Liver (tissue), 3 donors: ENCODE measurements around the gene PSG2.
"Not testable (repeated sequence)": the region's sequence is repeated elsewhere in the genome, so short reads cannot be mapped to it uniquely, and the experiment has no call there.

Experiments
- FOXA2 ChIP-seq: IDR thresholded peaks from 2 replicates; pipeline ENCODE4 v1.6.1; 2016; ENCODE audit warnings: antibody characterized with exemption
- GABPA ChIP-seq, 2 donors: IDR thresholded peaks in 1 of 2; conservative IDR thresholded peaks in 1 of 2; 2 replicates each; pipeline ENCODE4 v1.6.1; 2016; ENCODE audit warnings: antibody characterized with exemption in 2 of 2, mild to moderate bottlenecking in 1 of 2, moderate library complexity in 1 of 2
- HNF4G ChIP-seq: IDR thresholded peaks from 2 replicates; pipeline ENCODE4 v1.6.1; 2016; ENCODE audit warnings: antibody characterized with exemption
- RAD21 ChIP-seq, 2 donors: IDR thresholded peaks; 2 replicates each; pipeline ENCODE4 v1.6.1; 2016; ENCODE audit warnings: antibody characterized with exemption in 2 of 2, mild to moderate bottlenecking in 2 of 2
- SP1 ChIP-seq: IDR thresholded peaks from 2 replicates; pipeline ENCODE4 v1.6.1; 2018; ENCODE audit warnings: antibody characterized with exemption, mild to moderate bottlenecking
- TAF1 ChIP-seq: conservative IDR thresholded peaks from 2 replicates; pipeline ENCODE4 v1.6.1; 2016; ENCODE audit warnings: antibody characterized with exemption, mild to moderate bottlenecking
- YY1 ChIP-seq: IDR thresholded peaks from 2 replicates; pipeline ENCODE4 v1.6.1; 2016; ENCODE audit warnings: antibody characterized with exemption, mild to moderate bottlenecking
- TF ChIP-seq, protein P1 (sequence below): fragments of 150-350 bp; IDR thresholded peaks from 2 replicates; pipeline ENCODE4 v1.5.1; 2017; ENCODE audit warnings: improper control_type of control experiment, low read depth, low read length; ENCODE audit not compliant: missing input control
- TF ChIP-seq, protein P2 (sequence below): IDR thresholded peaks from 2 replicates; pipeline ENCODE4 v1.6.1; 2016; ENCODE audit warnings: antibody characterized with exemption
- TF ChIP-seq, protein P3 (sequence below): IDR thresholded peaks from 2 replicates; pipeline ENCODE4 v1.6.1; 2016; ENCODE audit warnings: antibody characterized with exemption
- TF ChIP-seq, protein P4 (sequence below): IDR thresholded peaks from 2 replicates; pipeline ENCODE4 v1.6.1; 2016; ENCODE audit warnings: antibody characterized with exemption, mild to moderate bottlenecking
- TF ChIP-seq, protein P5 (sequence below): IDR thresholded peaks from 2 replicates; pipeline ENCODE4 v1.6.1; 2016; ENCODE audit warnings: antibody characterized with exemption
- donor health status: healthy.
- donor health status: healthy.

DNA sequence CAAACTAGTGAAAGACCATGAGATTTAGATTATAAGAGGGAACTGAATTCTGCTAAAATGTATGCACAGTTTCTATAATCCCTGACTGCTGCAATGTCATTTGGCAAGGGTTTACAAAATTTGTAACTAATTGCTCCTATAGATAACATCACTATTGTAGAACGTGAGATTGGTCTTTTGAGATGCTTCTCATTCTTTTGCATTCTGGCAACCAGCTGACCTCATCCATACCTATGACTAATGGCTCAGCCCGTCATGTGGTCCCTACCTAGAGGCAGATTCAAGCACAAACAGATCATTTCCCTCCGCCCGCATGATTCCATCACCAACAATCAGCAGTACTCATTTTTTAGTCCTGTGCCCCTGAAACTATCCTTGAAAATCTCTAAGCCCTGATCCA is 60.4 kb downstream of the PSG2 start:
- not testable (repeated sequence) for TF ChIP-seq SP1; GABPA (IDR thresholded peaks at IDR 0.05 in 1 of 2, conservative IDR thresholded peaks at IDR 0.05 in 1 of 2); HNF4G; FOXA2; RAD21 (IDR thresholded peaks at IDR 0.05); YY1; TAF1
- TF ChIP-seq, protein P1, sequence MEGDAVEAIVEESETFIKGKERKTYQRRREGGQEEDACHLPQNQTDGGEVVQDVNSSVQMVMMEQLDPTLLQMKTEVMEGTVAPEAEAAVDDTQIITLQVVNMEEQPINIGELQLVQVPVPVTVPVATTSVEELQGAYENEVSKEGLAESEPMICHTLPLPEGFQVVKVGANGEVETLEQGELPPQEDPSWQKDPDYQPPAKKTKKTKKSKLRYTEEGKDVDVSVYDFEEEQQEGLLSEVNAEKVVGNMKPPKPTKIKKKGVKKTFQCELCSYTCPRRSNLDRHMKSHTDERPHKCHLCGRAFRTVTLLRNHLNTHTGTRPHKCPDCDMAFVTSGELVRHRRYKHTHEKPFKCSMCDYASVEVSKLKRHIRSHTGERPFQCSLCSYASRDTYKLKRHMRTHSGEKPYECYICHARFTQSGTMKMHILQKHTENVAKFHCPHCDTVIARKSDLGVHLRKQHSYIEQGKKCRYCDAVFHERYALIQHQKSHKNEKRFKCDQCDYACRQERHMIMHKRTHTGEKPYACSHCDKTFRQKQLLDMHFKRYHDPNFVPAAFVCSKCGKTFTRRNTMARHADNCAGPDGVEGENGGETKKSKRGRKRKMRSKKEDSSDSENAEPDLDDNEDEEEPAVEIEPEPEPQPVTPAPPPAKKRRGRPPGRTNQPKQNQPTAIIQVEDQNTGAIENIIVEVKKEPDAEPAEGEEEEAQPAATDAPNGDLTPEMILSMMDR: not testable (repeated sequence)
- TF ChIP-seq, protein P2, sequence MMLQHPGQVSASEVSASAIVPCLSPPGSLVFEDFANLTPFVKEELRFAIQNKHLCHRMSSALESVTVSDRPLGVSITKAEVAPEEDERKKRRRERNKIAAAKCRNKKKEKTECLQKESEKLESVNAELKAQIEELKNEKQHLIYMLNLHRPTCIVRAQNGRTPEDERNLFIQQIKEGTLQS: not testable (repeated sequence)
- TF ChIP-seq, protein P3, sequence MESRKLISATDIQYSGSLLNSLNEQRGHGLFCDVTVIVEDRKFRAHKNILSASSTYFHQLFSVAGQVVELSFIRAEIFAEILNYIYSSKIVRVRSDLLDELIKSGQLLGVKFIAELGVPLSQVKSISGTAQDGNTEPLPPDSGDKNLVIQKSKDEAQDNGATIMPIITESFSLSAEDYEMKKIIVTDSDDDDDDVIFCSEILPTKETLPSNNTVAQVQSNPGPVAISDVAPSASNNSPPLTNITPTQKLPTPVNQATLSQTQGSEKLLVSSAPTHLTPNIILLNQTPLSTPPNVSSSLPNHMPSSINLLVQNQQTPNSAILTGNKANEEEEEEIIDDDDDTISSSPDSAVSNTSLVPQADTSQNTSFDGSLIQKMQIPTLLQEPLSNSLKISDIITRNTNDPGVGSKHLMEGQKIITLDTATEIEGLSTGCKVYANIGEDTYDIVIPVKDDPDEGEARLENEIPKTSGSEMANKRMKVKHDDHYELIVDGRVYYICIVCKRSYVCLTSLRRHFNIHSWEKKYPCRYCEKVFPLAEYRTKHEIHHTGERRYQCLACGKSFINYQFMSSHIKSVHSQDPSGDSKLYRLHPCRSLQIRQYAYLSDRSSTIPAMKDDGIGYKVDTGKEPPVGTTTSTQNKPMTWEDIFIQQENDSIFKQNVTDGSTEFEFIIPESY: not testable (repeated sequence)
- TF ChIP-seq, protein P4, sequence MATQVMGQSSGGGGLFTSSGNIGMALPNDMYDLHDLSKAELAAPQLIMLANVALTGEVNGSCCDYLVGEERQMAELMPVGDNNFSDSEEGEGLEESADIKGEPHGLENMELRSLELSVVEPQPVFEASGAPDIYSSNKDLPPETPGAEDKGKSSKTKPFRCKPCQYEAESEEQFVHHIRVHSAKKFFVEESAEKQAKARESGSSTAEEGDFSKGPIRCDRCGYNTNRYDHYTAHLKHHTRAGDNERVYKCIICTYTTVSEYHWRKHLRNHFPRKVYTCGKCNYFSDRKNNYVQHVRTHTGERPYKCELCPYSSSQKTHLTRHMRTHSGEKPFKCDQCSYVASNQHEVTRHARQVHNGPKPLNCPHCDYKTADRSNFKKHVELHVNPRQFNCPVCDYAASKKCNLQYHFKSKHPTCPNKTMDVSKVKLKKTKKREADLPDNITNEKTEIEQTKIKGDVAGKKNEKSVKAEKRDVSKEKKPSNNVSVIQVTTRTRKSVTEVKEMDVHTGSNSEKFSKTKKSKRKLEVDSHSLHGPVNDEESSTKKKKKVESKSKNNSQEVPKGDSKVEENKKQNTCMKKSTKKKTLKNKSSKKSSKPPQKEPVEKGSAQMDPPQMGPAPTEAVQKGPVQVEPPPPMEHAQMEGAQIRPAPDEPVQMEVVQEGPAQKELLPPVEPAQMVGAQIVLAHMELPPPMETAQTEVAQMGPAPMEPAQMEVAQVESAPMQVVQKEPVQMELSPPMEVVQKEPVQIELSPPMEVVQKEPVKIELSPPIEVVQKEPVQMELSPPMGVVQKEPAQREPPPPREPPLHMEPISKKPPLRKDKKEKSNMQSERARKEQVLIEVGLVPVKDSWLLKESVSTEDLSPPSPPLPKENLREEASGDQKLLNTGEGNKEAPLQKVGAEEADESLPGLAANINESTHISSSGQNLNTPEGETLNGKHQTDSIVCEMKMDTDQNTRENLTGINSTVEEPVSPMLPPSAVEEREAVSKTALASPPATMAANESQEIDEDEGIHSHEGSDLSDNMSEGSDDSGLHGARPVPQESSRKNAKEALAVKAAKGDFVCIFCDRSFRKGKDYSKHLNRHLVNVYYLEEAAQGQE: not testable (repeated sequence)
- TF ChIP-seq, protein P5, sequence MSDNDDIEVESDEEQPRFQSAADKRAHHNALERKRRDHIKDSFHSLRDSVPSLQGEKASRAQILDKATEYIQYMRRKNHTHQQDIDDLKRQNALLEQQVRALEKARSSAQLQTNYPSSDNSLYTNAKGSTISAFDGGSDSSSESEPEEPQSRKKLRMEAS: not testable (repeated sequence)
